Measurements from ENCODE around the gene KIF3A.

GRCh38 chr5:132684922-132685720, 52.2 kb downstream of the KIF3A start:
- TF ChIP-seq EP300 (IDR thresholded peaks at IDR 0.05) (no peak), POLR2A (IDR thresholded peaks at IDR 0.05) (no peak), POLR2AphosphoS5 (IDR thresholded peaks at IDR 0.05) (no peak)
- TF ChIP-seq, protein P1, sequence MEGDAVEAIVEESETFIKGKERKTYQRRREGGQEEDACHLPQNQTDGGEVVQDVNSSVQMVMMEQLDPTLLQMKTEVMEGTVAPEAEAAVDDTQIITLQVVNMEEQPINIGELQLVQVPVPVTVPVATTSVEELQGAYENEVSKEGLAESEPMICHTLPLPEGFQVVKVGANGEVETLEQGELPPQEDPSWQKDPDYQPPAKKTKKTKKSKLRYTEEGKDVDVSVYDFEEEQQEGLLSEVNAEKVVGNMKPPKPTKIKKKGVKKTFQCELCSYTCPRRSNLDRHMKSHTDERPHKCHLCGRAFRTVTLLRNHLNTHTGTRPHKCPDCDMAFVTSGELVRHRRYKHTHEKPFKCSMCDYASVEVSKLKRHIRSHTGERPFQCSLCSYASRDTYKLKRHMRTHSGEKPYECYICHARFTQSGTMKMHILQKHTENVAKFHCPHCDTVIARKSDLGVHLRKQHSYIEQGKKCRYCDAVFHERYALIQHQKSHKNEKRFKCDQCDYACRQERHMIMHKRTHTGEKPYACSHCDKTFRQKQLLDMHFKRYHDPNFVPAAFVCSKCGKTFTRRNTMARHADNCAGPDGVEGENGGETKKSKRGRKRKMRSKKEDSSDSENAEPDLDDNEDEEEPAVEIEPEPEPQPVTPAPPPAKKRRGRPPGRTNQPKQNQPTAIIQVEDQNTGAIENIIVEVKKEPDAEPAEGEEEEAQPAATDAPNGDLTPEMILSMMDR (IDR thresholded peaks at IDR 0.05), result no peak
